ENCODE data around the gene ZNF225.

DNA sequence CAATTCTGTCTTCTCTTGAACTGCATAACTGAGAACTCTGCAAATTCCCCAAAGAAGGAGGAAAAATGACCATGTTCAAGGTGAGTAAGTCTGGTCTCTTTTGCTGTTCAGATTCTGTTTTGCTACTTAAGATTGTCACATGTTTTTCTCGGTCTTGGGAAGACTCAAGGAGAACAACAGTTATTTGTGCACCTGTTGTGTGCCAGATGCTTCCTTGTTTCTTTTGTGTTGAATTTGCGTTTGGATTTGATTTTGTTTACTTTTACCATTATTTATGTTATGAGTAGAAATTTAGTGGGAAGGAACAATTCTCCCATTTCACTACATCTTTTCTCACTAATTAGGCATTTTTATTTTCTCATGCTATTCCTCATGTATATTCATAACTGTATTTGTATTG is 36.9 kb upstream of the ZNF225 start:
- TF ChIP-seq, protein P1, sequence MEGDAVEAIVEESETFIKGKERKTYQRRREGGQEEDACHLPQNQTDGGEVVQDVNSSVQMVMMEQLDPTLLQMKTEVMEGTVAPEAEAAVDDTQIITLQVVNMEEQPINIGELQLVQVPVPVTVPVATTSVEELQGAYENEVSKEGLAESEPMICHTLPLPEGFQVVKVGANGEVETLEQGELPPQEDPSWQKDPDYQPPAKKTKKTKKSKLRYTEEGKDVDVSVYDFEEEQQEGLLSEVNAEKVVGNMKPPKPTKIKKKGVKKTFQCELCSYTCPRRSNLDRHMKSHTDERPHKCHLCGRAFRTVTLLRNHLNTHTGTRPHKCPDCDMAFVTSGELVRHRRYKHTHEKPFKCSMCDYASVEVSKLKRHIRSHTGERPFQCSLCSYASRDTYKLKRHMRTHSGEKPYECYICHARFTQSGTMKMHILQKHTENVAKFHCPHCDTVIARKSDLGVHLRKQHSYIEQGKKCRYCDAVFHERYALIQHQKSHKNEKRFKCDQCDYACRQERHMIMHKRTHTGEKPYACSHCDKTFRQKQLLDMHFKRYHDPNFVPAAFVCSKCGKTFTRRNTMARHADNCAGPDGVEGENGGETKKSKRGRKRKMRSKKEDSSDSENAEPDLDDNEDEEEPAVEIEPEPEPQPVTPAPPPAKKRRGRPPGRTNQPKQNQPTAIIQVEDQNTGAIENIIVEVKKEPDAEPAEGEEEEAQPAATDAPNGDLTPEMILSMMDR (conservative IDR thresholded peaks at IDR 0.05; ENCODE audit: low read length), result no peak
- no peak for TF ChIP-seq EZH2phosphoT487 (IDR thresholded peaks at IDR 0.05; ENCODE audit: borderline replicate concordance, low read depth, low read length)
